Measurements from ENCODE around the gene CSN3. TPM values are rescaled to one million over a fixed set of nuclear protein-coding genes. Genes with fewer than 3 reads are reported as not detected.
"Not testable (repeated sequence)": the region's sequence is repeated elsewhere in the genome, so short reads cannot be mapped to it uniquely, and the experiment has no call there.

The CSN3 gene, protein sequence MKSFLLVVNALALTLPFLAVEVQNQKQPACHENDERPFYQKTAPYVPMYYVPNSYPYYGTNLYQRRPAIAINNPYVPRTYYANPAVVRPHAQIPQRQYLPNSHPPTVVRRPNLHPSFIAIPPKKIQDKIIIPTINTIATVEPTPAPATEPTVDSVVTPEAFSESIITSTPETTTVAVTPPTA
- total RNA-seq: not detected
- long read RNA-seq: 0 reads

- ATAC-seq (ENCODE audit: poor library complexity): not testable (repeated sequence)
Observed at GRCh38 chr4:70242297-70242696, at the start of gene CSN3. Gene CSN3 (plus strand): TSS chr4:70242597. CDS start chr4:70244820, 2,223 bp downstream.

GRCh38 chr4:70192895-70193294 is 49.5 kb upstream of the CSN3 start:
- ATAC-seq (ENCODE audit: poor library complexity): no peak
- no peak for DNase-seq
- intact Hi-C loops (cut with DNase I): no loop called here

More at GRCh38 chr4:70242297-70242696, at the start of gene CSN3:
- DNase-seq; intact Hi-C loops (cut with DNase I): not testable (repeated sequence)

DNA sequence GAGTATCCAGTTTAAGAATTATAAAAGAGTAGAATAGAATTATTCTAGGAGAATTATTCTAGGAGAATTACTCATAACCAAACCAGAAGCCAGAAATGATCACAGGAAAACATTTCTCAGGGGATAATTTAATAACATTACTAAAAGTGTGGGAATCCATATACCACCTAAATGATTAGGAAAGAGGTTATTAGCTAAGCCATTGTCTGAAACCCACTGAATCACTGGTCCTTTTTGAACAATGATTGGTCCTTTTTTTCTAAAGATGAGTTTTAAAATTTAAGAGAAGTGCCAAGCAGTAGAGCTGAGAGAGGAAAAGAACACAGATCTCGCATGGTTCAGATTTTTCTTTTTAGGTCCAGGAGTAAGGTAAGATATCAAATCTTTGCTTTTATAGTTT is 47.0 kb upstream of the CSN3 start, which contains the start of gene ODAM:
ODAM (plus strand) TSS at position 301 of the 400 bp plus-strand sequence. CDS start 819 bp downstream, outside the sequence.
- DNase-seq (no peak), ATAC-seq (ENCODE audit: poor library complexity) (no peak)
- intact Hi-C loops (cut with DNase I): no loop called here

- DNase-seq: no peak
- intact Hi-C loops (cut with DNase I): no loop called here
- no peak for ATAC-seq (ENCODE audit: poor library complexity)
Observed at GRCh38 chr4:70196857-70197256, 45.5 kb upstream of the CSN3 start.

DNA sequence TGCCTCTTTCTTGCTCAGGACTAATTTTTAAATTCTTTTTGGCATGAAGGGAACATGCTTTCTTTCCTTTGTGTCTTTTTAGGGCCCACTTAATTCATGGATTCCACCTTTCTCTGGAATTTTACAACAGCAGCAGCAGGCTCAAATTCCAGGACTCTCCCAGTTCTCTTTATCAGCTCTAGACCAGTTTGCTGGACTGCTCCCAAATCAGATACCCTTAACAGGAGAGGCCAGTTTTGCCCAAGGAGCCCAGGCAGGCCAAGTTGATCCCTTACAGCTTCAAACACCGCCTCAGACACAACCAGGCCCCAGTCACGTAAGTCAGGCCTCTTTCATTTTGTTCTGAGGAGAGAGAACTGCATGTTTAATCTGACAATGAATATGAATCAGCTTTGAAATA is 44.6 kb upstream of the CSN3 start:
- ATAC-seq (ENCODE audit: poor library complexity) (no peak), DNase-seq (no peak)
- intact Hi-C loops (cut with DNase I): no loop called here

DNA sequence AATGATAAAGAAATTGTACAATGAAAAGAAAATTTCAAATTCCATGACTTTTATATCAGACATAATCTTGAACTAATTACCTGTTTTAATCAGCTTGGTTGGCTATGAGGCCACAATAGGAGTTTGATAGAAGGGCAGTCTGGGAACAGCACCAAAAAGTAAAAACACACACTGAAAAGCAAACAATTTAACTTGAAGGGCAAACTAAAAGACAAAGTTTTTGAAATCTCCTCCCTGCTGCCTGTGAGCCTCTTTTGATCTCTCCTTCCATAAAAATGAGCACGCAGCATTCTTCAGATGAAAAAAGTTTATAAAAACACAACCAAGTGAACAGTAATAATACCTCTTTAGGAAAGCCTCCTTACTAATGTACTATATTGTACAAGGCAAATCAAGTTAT is 38.8 kb upstream of the CSN3 start:
- ATAC-seq (ENCODE audit: poor library complexity) (no peak), DNase-seq (no peak)
- intact Hi-C loops (cut with DNase I): no loop called here

- intact Hi-C loops (cut with DNase I); ATAC-seq (ENCODE audit: poor library complexity); DNase-seq: not testable (repeated sequence)
Observed at GRCh38 chr4:70212752-70213151, 29.6 kb upstream of the CSN3 start.

GRCh38 chr4:70216109-70216508 is 26.3 kb upstream of the CSN3 start:
- intact Hi-C loops (cut with DNase I); DNase-seq; ATAC-seq (ENCODE audit: poor library complexity): not testable (repeated sequence)

DNA sequence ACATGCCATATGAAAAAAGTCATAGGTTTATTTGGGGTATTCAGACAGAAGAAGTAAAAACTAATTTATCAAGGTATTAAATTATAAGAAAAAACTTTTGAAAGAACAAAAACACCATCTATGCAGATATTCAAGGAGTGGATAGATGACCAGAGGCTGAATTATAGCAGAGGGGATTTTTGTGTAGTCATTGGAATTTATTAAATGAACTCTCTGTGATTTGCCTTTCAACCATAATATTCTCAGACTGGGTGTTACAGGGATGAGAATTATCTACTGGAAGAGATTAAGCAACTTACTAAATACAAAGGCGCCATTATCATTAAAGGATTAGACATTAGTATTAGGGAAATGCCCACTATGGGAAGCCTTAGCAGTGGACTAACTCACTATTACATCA is 25.8 kb upstream of the CSN3 start:
- ATAC-seq (ENCODE audit: poor library complexity): not testable (repeated sequence)

DNA sequence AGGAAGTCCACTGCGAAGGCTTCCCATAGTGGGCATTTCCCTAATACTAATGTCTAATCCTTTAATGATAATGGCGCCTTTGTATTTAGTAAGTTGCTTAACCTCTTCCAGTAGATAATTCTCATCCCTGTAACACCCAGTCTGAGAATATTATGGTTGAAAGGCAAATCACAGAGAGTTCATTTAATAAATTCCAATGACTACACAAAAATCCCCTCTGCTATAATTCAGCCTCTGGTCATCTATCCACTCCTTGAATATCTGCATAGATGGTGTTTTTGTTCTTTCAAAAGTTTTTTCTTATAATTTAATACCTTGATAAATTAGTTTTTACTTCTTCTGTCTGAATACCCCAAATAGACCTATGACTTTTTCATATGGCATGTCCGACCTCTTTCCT is 21.0 kb upstream of the CSN3 start:
- ATAC-seq (ENCODE audit: poor library complexity); intact Hi-C loops (cut with DNase I); DNase-seq: not testable (repeated sequence)

More for the DNA sequence above, 25.8 kb upstream of the CSN3 start:
- DNase-seq; intact Hi-C loops (cut with DNase I): not testable (repeated sequence)

DNA sequence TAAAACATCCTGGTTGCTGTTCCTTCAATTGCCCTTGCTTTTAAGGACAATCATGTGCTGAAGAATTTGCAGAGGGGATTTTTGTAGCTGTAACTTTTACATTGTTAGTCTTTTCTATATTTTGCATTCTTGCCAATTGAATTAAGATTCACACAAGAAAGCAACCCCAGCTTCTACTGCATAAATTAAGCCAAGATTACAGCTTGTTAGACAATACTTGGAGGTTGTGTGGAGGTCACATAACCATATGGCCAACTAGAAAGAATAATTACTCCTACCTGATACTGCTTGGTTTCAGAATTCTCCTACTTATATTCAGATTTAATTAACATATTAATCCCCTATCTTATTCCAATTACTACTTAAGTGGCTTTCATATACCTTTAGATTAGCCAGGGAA is 20.6 kb upstream of the CSN3 start:
- intact Hi-C loops (cut with DNase I); ATAC-seq (ENCODE audit: poor library complexity); DNase-seq: not testable (repeated sequence)

GRCh38 chr4:70225824-70226223 is 16.6 kb upstream of the CSN3 start, which contains the start of gene FDCSP:
Gene FDCSP (plus strand): TSS chr4:70226124. CDS start chr4:70231195, 5,071 bp downstream.
- DNase-seq (no peak), ATAC-seq (ENCODE audit: poor library complexity) (no peak)
- intact Hi-C loops (cut with DNase I): no loop called here

GRCh38 chr4:70236125-70236524 is 6.3 kb upstream of the CSN3 start:
- intact Hi-C loops (cut with DNase I): no loop called here
- ATAC-seq (ENCODE audit: poor library complexity) (no peak), DNase-seq (no peak)

DNA sequence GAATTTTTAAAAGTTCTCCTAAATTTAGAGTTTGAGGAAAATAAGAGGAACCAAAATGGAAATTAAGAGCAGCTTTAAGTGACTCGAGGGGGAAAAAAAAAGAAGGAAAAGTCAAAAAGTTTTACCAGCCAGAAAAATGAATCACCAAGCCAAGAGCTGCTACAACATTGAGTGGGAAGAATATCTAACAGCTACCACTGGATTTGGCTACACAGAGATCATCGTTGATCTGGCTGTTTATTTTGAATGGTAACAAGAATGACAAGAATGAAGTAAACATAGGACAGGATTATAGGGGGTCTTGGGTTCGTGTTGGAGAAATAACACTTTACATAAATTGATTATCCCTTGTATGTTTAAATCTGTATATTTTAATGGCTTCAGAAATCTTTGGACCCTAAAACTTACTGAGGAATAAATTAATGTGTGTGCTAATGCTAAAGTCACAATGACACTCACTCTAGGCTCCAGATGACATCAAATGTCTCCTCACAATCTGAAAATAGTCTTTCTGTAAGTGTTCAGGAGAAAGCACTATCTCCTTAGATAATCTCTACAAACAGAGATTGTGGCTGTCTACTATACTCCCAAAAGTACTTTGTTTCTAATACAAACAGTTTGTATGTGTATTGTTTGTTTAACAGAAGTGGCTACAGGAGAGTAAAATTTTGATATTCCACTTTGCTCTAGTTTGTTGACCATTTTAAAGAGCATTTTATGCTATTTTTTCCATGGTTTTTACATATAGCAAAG is 3.1 kb upstream of the CSN3 start:
- intact Hi-C loops (cut with DNase I): no loop called here
- ATAC-seq (ENCODE audit: poor library complexity) (no peak), DNase-seq (no peak)

DNA sequence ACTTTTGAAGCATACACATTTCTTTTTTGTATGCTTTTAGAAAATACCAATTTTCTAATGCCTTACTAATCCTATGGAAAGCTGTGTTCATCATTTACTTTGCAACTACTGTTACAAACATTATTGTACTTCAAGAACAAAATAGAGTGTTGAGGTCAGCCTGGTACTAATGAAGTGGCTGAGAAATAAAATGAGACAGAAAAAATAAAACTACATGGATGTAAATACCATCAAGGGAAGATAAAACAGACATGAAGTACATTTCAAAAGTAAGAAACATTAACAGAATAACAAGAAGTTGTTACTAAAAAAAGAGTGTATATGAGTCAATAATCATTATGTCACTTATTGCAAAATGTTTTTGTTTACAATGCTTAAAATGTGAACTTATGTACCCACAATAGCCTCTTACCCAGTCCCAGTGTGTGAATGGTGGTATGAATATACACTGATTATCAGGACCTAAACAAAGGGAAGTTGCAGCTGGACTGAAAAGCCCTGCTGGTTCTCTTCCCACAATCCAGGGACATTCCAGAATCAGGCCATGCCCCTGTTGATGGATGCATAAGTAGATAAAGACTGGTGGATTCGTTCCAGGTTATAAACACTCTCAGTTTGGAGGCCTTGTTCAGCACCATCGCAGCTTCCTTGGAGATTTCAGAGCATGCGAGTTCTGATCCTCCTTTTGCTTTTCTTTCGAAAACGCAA is 2.4 kb upstream of the CSN3 start:
- intact Hi-C loops (cut with DNase I): no loop called here
- ATAC-seq (ENCODE audit: poor library complexity): no peak
- DNase-seq: no peak

DNA sequence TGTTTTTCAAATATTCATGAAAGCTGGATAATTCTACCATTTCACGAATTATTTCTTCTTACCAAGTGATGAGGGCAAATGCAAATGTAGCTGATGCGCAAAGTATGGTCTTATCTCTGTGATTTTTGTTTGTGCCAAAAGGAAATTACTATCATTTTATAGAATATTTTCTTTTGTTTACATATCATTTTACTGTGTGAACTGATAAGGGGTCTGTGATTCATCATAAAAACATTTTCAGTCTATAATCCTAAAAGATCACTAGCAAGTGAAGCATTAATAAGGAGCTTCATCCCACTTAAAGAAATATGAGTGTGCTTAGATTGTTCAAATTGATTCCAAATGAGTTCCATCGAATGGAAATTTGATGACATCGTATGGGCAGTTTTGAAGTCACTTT is 694 bp downstream of the CSN3 start:
- DNase-seq: no peak
- ATAC-seq (ENCODE audit: poor library complexity): no peak
- intact Hi-C loops (cut with DNase I): no loop called here

DNA sequence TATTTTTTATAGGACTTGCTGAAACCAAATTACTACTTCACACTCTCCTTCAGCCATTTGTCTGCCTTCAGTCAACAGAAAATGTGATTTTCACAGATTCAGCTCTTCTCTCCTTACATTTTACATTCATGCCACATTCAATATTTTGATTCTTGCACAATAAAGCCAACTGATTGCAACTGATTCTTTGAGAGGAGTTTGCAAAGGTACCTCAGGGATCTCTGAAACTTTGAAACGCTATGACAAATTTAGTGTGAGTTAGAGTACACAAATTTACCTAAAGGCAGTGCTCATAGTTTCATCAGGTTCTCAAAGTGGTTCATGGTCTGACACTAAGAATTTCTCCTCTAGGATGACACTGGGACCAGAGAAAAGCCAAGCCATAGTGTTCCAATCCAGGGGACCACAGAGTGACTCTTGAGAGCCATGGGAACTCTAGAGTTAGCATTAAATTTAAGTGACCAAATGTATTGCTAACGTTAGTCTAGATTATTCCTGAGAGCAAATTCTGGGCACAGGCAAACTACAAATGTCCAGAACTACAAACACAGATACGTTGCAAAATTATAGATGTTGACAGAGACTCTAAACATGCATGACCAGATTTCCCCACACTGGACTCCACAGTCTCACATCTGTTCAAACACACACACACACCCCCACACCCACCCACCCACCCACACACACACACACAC is 9.0 kb downstream of the CSN3 start:
- intact Hi-C loops (cut with DNase I): no loop called here
- ATAC-seq (ENCODE audit: poor library complexity) (no peak), DNase-seq (no peak)

DNA sequence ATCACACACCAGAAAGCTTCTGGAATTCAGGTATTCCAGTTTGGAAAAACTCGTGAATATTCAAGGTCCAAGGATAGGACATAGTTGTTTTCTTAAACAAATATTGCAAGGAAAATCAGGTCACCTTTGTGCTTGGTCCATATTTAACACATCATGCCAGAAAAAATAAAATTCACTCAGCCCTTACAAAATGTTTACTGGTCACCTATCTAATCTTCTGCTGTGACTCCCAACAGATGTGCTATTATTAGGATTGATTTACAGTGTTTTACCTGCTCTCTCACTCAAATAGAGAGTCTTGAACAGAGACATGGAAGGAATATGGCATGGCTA is 9.5 kb downstream of the CSN3 start:
- no peak for DNase-seq
- intact Hi-C loops (cut with DNase I): no loop called here
- no peak for ATAC-seq (ENCODE audit: poor library complexity)

DNA sequence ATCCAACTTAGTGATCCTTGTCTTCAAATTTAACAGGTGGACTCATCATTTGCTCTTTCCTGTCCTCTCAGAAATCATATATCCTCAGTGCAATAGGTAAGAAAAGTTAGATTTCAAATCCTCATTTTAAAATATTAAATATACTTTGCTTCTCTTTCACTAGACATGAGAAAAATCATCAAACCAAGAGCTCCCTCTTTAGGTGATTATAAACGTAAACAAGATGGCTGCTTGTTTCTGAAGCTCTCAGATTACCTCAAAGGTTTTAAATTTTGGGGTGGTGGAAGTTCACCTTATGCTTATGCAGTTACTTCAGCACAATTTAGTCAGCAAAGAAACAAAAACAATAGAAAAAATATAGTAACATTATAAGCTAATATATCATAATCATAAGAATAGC is 27.3 kb downstream of the CSN3 start:
- no peak for DNase-seq
- ATAC-seq (ENCODE audit: poor library complexity): no peak
- intact Hi-C loops (cut with DNase I): no loop called here
